Thyroid gland (tissue), 4 donors: Measurements from ENCODE around the gene TOM1L2. TPM values are rescaled to one million over a fixed set of nuclear protein-coding genes. Genes with fewer than 3 reads are reported as not detected.

Source experiments
- DNase-seq, 2 donors: peaks; one replicate each; pipeline ENCODE4 v3.0.0-alpha.2; 2019
- H3K27ac ChIP-seq, 3 donors: fragments of 200-600 bp; sonication (generic); 1 replicate in 2 of 3; 2 replicates in 1 of 3; pipeline ENCODE4 v1.5.1; 2016 to 2019; ENCODE audit warnings: mild to moderate bottlenecking in 1 of 3, moderate library complexity in 1 of 3
- H3K27me3 ChIP-seq: fragments of 200-600 bp; sonication (generic); one replicate; pipeline ENCODE4 v1.5.1; 2019
- H3K36me3 ChIP-seq, 2 donors: fragments of 200-600 bp; sonication (generic); one replicate each; pipeline ENCODE4 v1.5.1; 2016 to 2019
- H3K4me1 ChIP-seq, 2 donors: fragments of 200-600 bp; sonication (generic); one replicate each; pipeline ENCODE4 v1.5.1; 2017 to 2019
- H3K4me3 ChIP-seq, 3 donors: fragments of 200-600 bp; sonication (generic); replicated peaks in 1 of 3; 1 replicate in 2 of 3; 2 replicates in 1 of 3; pipeline ENCODE4 v1.5.1; 2016; ENCODE audit warnings: mild to moderate bottlenecking in 1 of 3
- H3K9me3 ChIP-seq: fragments of 200-600 bp; sonication (generic); one replicate; pipeline ENCODE4 v1.5.1; 2017
- POLR2A ChIP-seq, 2 donors: fragments of 450-650 bp; IDR thresholded peaks; one replicate each; pipeline ENCODE4 v1.6.1; 2017; ENCODE audit warnings: antibody characterized with exemption in 2 of 2, mild to moderate bottlenecking in 2 of 2, moderate library complexity in 1 of 2
- WGBS, 2 donors: methylation state at CpG; one replicate each; pipeline ENCODE4 v1.1.5; 2017; 5-methylcytosine and 5-hydroxymethylcytosine counted together
- intact Hi-C: fragments of 100-400 bp; cut with DNase I; formaldehyde crosslinking; loops from one replicate; pipeline ENCODE4 v1.15.1; 2023
- total RNA-seq, 4 donors: library from RNA; depleted of rRNA; stranded (reverse); fragments of >200 nt; gene quantifications; one replicate each; pipeline ENCODE4 v1.2.3, GENCODE V29; 2016
- TF ChIP-seq, protein P1 (sequence below), 6 experiments: fragments of 200-600 bp in 3 of 6; fragments of 450-650 bp in 3 of 6; sonication (generic) in 3 of 6; IDR thresholded peaks; one replicate each; pipeline ENCODE4 v1.5.1; 2016 to 2019; ENCODE audit warnings: antibody characterized with exemption in 6 of 6, mild to moderate bottlenecking in 2 of 6, inconsistent platforms in 1 of 6, moderate library complexity in 1 of 6

Gene TOM1L2
- total RNA-seq, 4 donors from 2014 or later: 138 to 881 (median 257) TPM

DNA sequence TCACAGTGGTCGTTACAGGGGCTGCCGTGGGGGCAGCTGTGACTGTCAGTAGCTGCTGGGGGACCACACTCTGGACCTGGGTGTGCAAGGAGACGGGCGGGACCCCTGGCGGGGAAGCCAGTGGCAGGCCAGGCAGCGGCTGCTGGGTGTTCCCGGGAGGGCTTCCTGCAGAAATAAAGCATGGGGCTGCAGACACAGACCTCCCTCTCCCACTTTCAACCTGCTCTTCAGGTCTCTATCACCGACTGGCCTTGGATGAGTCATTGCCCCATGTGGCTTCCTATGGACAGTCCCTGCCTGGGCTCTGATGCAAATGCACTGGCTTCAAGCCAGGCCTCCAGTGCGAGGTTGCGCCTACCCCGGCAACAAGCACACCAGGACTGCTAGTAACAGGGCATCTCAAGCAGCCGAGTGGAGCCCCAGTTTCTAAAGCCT is 152.6 kb downstream of the TOM1L2 start:
- intact Hi-C loops: loop anchor here (10.0 kb wide), 1 partner anchor 95 kb away; no protein-coding TSS in a partner anchor
- Histone ChIP-seq H3K27me3 (no peaks in the 10 kb centered on the region), H3K9me3 (no peaks in the 10 kb centered on the region), H3K36me3 (peaks cover 18 to 44% of the 10 kb centered on the region in 2 donors), H3K4me3 (no peak overlapping the region), H3K27ac (no peak overlapping the region), H3K4me1 (peaks cover 23 to 57% of the 10 kb centered on the region in 2 donors)
- 74 to 85% methylated on average over 8 to 9 of the region's 12 CpGs for WGBS, 2 donors
- TF ChIP-seq, protein P1, sequence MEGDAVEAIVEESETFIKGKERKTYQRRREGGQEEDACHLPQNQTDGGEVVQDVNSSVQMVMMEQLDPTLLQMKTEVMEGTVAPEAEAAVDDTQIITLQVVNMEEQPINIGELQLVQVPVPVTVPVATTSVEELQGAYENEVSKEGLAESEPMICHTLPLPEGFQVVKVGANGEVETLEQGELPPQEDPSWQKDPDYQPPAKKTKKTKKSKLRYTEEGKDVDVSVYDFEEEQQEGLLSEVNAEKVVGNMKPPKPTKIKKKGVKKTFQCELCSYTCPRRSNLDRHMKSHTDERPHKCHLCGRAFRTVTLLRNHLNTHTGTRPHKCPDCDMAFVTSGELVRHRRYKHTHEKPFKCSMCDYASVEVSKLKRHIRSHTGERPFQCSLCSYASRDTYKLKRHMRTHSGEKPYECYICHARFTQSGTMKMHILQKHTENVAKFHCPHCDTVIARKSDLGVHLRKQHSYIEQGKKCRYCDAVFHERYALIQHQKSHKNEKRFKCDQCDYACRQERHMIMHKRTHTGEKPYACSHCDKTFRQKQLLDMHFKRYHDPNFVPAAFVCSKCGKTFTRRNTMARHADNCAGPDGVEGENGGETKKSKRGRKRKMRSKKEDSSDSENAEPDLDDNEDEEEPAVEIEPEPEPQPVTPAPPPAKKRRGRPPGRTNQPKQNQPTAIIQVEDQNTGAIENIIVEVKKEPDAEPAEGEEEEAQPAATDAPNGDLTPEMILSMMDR (IDR thresholded peaks at IDR 0.05): no peak
- TF ChIP-seq POLR2A (IDR thresholded peaks at IDR 0.05): no peak
- DNase-seq: no peak

DNA sequence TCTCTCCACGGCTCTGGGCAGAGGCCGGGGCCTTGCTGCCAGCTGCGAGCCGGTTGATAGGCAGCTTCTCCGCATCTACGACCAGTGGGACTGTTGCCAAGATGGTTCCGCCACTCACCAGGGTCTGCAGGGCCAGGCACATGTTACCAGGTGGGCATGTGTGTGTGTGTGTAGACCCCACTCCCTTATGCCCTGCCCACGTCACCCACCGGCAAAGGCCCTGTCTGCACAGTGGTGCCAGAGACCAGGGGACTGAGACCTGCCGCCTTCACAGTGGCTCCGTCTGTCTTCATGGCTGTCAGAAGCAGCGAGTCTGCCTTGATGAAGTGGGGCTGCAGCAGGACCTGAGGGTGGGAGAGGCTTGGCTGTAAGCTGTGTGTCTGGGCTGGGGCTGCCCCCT is 153.1 kb downstream of the TOM1L2 start:
- Histone ChIP-seq H3K27ac (no peak overlapping the region), H3K4me1 (peaks cover 18 to 57% of the 10 kb centered on the region in 2 donors), H3K9me3 (no peaks in the 10 kb centered on the region), H3K4me3 (no peak overlapping the region), H3K36me3 (peaks cover 18 to 48% of the 10 kb centered on the region in 2 donors), H3K27me3 (no peaks in the 10 kb centered on the region)
- TF ChIP-seq POLR2A (IDR thresholded peaks at IDR 0.05): no peak
- TF ChIP-seq, protein P1 (IDR thresholded peaks at IDR 0.05): no peak
- intact Hi-C loops: loop anchor here (10.0 kb wide), 1 partner anchor 96 kb away; no protein-coding TSS in a partner anchor
- 91 to 92% methylated on average over 9 to 11 of the region's 12 CpGs for WGBS, 2 donors
- no peak for DNase-seq

DNA sequence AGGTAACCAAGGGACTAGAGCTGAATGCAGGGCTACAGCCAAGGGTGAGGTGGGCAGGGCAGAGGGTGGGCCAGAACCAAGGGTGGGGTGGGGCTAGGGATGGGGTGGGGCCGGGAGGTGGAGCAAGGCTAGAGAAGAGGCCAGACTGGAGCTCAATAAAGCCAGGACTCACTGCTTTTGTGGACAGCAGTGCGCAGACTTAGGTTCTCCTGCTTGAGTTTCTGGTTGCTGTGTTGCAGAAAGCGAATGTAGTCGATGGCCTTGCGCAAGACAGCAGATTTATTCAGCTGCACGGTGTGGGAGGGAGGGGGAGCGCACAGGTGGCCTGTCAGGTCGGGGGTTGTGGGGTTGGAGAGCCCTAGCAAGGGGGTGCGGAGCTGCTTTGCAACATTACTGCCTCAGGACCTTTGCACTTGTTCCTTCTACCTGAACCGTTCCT is 154.1 kb downstream of the TOM1L2 start:
- Histone ChIP-seq H3K9me3 (no peaks in the 10 kb centered on the region), H3K27ac (no peak overlapping the region), H3K4me3 (no peak overlapping the region), H3K36me3 (peaks cover 18 to 52% of the 10 kb centered on the region in 2 donors), H3K4me1 (peaks cover 11 to 53% of the 10 kb centered on the region in 2 donors), H3K27me3 (no peaks in the 10 kb centered on the region)
- intact Hi-C loops: loop anchor here (10.0 kb wide), 1 partner anchor 97 kb away; no protein-coding TSS in a partner anchor
- TF ChIP-seq, protein P1 (IDR thresholded peaks at IDR 0.05): no peak
- no peak for TF ChIP-seq POLR2A (IDR thresholded peaks at IDR 0.05)
- DNase-seq: peak; percentile 42 to 46
- WGBS, 2 donors: 73 to 78% methylated on average over 10 of the region's 10 CpGs

DNA sequence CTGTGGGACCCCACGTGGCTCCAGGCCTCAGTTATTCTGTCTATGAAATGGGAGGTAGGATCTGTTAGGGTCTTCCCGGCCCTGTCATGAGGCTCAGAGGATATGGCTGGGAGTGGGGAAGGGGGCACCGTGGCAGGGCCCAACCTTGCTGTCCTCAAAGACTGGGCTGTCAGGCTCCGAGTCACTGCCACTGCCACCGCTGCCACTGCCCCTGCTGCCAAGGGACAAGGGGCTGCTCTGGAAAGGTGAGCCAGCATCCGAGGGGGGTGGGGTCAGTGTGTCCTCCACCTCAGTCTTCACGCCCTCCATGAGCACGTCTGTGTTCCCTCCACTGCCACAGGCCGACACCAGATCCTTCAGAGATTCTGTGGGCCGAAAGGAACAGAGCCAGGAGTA is 154.7 kb downstream of the TOM1L2 start:
- intact Hi-C loops: loop anchor here (10.0 kb wide), 1 partner anchor 97 kb away; no protein-coding TSS in a partner anchor
- H3K4me1 ChIP-seq: peaks cover 6 to 48% of the 10 kb centered on the region in 2 donors
- H3K27ac ChIP-seq: no peak overlapping the region
- WGBS, 2 donors: 83 to 89% methylated on average over 2 to 10 of the region's 10 CpGs
- H3K9me3 ChIP-seq: no peaks in the 10 kb centered on the region
- no peak overlapping the region for H3K4me3 ChIP-seq
- TF ChIP-seq, protein P1 (IDR thresholded peaks at IDR 0.05): no peak
- TF ChIP-seq POLR2A (IDR thresholded peaks at IDR 0.05): no peak
- H3K27me3 ChIP-seq: no peaks in the 10 kb centered on the region
- DNase-seq: no peak
- H3K36me3 ChIP-seq: peaks cover 18 to 52% of the 10 kb centered on the region in 2 donors

DNA sequence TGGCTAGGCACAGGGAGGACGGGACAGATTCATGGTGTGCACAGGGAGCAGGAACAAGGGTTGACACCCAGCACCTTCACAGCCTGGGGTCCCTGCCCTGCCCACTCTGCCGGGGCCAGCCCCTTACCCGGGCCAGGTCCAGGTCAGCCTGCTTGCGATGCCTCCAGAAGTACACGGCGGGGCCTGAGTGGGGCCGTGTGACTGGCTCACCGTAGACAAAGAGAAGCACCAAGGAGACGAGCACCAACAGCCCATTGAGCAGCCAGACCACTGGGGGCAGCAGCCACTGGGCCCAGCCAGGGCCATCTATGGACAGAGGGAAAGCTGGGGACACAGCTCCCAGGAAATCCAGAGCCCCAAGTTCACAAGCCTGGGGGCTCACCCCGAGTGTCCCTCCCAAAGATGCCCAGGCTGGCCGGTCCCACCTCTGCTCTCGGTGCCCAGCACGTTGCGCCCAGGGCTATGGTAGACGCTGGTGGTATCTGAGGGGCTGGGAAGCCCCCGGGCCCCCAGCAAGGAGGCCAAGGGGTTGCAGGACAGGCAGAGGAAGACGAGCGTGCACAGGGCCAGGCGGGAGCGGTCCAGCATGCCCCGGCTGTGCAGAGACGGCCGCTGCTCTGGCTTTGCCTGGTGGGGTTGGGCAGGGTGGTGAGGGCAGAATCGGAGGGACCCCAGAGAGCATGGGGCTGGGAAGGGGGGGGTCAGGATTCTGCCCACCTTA is 155.2 kb downstream of the TOM1L2 start:
- intact Hi-C loops: loop anchor here (10.0 kb wide), 1 partner anchor 98 kb away; no protein-coding TSS in a partner anchor
- WGBS, 2 donors: 85 to 94% methylated on average over 12 to 14 of the region's 24 CpGs
- no peak overlapping the region for H3K4me3 ChIP-seq
- no peaks in the 10 kb centered on the region for H3K9me3 ChIP-seq
- no peak for DNase-seq
- no peak overlapping the region for H3K27ac ChIP-seq
- H3K4me1 ChIP-seq: peaks cover 2 to 44% of the 10 kb centered on the region in 2 donors
- peaks cover 18 to 52% of the 10 kb centered on the region in 2 donors for H3K36me3 ChIP-seq
- TF ChIP-seq, protein P1 (IDR thresholded peaks at IDR 0.05): no peak
- no peak for TF ChIP-seq POLR2A (IDR thresholded peaks at IDR 0.05)
- H3K27me3 ChIP-seq: no peaks in the 10 kb centered on the region
